Thyroid gland (tissue), 4 donors: ENCODE data around the gene SULT6B1.

Source experiments
- CTCF ChIP-seq, 6 experiments: fragments of 200-600 bp in 3 of 6; fragments of 450-650 bp in 3 of 6; sonication (generic) in 3 of 6; IDR thresholded peaks; one replicate each; pipeline ENCODE4 v1.5.1; 2016 to 2019; ENCODE audit warnings: antibody characterized with exemption in 6 of 6, mild to moderate bottlenecking in 2 of 6, inconsistent platforms in 1 of 6, moderate library complexity in 1 of 6
- POLR2A ChIP-seq, 2 donors: fragments of 450-650 bp; IDR thresholded peaks; one replicate each; pipeline ENCODE4 v1.6.1; 2017; ENCODE audit warnings: antibody characterized with exemption in 2 of 2, mild to moderate bottlenecking in 2 of 2, moderate library complexity in 1 of 2

GRCh38 chr2:37143974-37144373 is 44.5 kb downstream of the SULT6B1 start:
- TF ChIP-seq CTCF (IDR thresholded peaks at IDR 0.05): no peak
- no peak for TF ChIP-seq POLR2A (IDR thresholded peaks at IDR 0.05)
